Stimulated activated CD4-positive, alpha-beta T cell treated with anti-CD3 and anti-CD28 coated beads, TNF-alpha, amount 100 ng/mL, for 48 hours (primary cell): ENCODE data around the gene VAV2.
"Not testable (repeated sequence)": the region's sequence is repeated elsewhere in the genome, so short reads cannot be mapped to it uniquely, and the experiment has no call there.

Experiments used
- DNase-seq, 3 donors: peaks; one replicate each; pipeline ENCODE4 v3.0.0-alpha.2; 2020; ENCODE audit warnings: low read depth in 3 of 3

VAV2 gene

DNA sequence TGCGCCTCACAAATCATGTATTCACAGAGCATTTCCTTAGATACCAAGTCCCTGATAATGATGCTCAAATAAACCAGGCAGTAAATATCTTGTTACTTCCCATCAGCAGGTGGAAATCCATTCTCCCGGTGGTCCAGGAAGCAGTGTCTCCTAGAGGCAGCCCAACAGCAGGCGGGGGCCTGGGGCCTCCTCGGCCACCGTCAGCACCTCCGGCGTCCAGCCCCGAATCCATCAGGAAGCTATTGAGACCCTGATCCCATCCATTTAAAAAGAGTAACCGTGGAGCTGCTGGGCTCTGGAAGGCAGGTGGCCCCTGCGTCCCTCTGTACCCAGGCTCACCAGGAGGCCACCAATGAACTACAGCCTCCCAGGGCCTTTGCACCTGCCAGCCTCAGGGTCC, 54.0 kb downstream of the VAV2 start:
- no peak for DNase-seq

DNA sequence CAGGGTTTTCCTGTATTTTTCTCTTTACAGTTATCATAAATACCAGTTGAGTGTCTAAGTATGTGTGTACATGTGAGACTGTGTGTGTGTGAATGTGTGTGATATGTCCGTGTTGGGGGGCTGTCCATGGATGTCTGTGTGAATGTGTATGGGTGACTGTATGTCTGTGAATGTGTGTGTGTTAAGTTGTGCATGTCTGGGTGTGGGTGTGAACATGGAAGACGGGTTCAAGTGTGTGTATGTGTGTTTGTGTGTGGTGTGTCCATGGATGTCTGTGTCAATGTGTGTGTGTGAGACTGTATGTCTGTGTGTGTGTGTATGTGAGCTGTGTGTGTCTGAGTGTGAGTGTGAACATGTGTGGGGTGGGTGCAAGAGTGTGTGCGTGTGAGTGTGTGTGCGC, 55.0 kb downstream of the VAV2 start:
- DNase-seq, result no peak

DNA sequence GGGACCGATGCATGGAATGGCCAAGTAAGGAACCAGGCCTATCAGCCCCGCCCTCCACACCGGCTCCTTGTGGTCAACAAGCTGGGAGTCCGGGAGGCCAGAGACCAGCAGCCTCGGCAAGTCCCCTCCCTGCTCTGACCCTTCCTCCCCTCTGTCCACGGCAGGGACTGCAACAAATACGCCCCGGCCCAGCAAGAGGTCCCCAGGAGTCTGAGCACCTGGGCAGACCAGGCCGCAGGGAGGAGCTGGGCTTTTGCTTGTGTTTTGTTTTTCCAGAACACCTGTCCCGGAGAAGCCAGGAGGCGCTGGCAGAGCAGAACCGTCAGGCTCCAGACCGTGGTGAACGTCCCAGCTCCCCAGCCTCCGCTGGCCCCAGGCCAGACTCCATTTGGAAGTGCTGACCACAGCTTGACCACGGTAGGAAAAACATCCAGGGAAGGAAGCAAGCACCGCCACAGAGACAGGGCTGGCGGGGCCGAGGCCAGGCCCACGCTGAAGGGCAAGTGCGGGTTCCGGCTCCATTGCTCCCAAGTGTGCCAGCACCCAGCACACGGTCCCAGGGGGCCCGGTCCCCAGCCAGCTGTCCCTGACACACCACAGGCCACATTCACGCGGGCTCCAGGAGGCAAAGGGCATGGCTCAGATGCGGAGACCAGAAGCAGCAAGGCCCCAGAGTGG, 56.7 kb downstream of the VAV2 start:
- no peak for DNase-seq

DNA sequence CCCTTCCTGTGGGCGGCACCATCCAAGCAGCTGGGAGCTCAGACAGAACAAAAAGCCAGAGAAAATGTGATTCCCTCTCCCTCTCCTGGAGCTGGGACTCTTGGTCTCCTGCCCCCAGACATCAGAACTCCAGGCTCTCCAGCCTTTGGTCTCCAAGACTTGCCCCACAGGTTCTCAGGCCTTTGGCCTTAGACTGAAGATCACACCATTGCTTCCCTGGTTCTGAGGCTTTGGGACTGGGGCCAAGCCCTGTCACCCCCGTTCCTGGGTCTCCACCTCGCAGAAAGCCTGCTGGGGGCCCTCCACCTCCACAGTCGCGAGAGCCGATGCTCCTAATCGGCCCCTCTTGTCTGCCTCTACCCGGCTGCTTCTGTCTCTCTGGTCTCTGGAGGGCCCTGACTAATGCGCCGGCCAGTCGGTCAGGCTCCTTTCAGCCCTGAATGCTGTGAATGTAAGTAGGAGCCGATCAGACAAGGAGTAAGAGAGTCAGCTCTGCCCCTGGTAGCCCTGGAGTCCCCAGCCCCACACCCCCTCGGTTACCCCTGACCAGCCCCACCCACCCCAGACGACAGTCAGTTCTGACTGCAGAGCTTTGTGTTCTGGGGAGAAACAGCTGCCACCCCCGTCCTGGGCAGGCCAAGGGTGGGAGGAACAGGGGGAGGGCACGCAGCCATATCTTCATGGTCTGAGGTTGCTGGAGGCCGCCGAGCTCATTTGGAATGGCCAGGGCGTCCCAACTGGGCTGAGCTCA, 57.5 kb downstream of the VAV2 start:
- no peak for DNase-seq

DNA sequence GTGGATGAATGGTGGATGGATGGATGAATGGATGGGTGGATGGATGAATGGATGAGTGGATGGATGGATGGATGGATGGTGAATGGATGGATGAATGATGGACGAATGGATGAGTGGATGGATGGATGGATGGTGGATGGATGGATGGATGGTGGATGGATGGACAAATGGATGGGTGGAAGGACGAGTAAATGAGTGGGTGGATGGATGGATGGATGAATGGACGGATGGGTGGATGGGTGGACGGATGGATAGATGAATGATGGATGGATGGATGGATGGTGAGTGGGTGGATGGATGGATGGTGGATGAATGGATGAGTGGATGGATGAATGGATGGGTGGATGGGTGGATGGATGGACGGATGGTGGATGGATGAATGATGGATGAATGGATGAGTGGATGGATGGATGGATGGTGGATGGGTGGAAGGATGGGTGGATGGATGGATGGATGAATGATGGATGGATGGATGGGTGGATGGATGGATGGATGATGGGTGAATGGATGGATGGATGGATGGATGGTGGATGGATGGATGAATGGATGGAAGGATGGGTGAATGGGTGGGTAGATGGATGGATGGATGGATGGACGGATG, 58.6 kb downstream of the VAV2 start:
- no peak for DNase-seq

DNA sequence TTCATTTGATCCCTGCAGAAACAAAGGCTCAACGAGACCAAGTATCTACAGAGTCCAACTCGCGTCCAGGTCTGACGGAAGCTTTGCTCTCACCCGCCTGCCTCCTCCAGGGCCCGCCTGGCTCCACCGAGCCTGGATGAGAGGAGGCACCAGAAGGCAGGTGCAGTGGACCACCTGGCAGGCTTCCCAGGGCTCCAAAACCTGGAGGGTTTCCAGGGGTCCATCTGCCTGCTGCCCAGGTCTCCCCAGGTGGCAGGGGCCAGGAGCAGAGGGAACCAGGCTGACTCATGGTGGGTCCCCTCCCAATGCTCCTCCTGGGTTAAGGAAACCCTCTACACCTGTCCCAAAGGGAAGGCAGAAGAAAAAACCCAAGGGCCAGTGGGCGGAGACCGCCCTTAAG, 59.5 kb downstream of the VAV2 start:
- no peak for DNase-seq

DNA sequence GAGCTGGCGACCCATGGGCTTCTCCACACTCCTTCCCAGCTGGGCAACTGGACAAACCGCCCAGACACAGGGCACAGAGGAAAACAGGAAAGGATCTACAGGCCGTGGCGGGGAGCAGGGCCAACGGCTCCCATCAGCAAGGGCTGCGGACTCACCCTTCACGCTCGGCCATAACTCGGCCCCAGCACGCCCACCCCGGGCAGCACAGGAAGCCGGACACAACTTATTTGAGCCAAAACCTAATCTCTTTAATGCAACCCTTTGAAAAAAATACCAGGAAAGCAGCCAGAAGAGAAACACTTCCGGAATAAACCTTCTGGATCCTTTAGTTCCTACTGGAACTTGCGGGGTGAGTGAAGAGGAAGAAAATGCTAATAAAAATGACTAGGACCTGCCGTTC, 59.9 kb downstream of the VAV2 start:
- no peak for DNase-seq

DNA sequence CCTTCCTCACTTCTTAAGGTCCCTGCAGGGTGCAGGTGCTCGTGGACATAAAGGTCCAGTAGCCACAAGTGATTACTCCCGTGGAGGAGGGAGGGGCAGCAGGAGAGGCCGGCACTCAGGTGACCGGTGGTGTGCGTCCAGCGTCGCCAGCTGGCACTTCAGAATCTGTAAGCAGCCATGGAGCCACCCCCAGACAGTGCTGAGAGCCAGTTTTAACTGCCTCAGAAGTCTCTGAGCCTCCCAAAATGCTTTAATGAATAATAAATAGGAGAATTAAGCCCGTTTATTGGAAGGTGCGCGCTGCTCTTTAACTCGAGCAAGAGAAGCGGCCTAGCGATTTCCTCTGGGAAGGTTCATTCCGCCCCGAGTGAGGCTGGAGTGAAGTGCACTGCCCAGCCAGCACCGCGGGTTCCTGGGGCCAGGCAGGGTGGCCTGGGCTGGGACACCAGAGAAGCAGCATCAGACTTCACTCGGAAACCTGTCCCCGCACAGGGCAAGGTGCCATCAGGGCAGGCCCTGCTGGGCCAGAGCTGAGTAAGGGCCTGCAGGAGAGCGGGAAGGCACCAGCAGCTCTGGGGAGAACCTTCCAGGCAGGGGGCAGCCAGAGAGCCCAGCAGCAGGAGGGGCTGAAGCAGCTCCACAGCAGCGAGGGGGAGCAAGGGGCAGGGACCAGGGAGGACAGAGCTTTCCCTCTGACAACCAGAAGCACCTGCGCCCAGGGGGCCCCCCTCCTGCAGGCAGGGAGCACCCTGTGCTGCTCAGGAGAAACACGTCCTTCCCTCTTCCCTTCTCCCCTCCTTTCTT, 61.2 kb downstream of the VAV2 start:
- DNase-seq, result no peak

DNA sequence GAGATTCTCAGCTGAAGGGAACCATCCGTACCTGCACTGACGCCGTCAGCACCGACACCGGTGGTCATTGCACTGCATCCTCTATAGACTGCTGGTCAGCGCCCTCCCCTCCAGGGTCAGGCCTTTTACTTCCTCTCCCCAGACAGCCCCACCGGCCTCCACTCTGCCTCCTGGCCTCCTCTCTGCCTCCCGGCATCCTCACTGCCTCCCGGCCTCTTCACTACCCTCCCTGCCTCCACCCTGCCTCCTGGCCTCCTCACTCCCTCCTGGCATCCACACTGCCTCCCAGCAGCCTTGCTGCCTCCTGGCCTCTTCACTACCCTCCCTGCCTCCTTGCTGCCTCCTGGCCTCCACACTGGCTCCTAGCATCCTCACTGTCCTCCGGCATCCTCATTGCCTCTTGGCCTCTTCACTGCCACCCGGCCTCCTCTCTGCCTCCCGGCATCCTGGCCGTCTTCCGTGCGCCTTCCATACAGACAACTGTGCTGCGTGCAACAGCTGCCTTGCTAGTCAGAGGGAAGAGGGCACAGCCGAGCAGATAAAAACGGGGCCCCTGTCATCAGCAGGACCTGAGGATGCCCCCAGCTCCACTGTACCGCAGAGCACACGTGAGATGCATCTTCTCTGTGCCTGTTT, 62.0 kb downstream of the VAV2 start:
- no peak for DNase-seq

DNA sequence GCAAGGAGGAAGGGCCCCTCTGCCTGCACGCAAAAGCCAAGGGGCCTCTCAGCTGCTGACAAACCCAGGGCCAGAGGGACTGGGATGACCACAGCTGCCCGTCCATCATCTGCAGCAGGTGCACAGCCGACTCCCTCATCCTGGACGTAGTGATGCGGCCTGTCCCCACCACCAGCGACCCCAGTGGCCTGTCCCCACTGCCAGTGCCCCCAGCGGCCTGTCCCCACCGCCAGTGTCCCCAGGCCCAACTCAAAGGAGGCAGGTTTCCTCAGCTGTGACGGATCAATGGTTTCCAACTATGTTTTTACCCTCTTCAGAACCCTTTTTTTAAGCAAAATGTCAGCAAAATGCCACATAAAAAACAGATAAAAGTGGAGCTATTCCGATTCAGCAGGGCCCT, 62.5 kb downstream of the VAV2 start:
- no peak for DNase-seq

DNA sequence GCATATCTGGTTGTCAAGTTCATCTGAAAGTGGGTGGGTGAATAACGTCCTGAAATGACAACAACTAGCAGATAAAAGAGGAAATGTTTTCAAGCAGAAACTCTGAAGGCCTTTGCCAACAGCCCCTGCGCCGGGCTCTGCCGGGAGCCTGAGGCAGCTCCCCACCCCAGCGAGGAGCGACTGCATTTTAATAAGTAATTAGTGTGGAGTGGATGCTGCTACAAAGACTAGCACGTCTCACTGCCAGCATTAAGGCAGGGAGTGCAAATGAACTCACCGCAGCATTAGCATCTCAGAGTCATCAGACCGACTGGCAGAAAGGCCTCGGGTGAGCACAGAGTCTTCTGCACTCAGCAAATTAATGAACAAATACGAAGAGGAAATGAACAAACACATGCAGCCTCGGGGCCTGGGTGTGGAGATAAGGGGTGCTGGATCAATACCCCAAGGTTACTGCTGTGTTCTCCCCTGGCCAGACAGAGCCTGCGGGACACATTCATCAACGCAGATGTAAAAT, 63.8 kb downstream of the VAV2 start:
- DNase-seq, result no peak

DNA sequence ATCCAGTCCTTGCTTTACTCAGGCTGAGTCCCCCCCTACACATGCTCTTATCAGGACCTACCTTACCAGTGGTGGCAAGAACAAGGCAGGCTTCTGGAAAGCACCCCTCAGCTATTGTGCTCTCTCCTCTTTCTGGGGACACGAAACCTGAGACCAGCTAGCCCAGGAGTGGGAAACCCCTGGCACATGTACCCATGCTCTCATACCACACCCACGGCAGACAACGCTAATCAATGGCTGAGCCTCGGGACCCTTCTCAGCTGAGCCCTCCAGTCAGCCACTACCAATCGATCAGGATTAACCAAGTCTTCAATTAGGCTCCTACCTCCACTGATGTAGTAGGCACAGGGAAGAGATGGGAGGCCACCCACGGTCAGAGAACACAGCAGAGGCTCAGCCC, 65.1 kb downstream of the VAV2 start:
- DNase-seq, result no peak

DNA sequence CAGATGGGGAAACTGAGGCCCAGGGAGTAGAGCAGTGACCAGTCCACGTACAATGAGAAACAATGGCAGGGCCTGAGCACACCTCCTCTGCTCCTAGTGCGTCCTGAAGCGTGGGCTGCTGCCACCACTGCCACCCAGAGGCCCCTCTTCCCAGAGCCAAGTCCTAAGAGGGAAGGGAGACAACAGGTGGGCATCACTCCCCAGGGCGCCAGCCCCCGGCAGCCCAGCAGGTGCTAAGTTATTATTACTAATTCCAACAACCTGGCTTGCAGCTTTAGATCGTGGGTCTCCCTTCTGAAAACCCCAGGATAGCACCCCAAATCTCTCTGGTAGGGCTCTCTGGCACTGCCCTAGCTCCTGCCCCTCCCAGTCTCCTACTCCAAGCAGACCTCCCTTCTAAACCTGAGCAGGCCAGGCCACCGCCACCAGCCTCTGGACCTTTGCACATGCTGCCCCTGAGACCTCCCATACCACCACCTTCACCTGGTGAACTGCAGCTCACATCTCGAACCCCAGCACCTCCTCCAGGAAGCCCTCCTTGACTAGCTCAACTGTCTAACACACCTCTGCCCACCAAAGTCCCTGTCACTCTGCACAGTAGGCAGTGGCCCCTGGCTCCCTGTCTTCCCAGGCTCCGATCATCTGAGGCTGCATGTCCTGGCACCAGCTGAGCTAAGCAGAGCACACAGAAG, 65.8 kb downstream of the VAV2 start:
- no peak for DNase-seq

DNA sequence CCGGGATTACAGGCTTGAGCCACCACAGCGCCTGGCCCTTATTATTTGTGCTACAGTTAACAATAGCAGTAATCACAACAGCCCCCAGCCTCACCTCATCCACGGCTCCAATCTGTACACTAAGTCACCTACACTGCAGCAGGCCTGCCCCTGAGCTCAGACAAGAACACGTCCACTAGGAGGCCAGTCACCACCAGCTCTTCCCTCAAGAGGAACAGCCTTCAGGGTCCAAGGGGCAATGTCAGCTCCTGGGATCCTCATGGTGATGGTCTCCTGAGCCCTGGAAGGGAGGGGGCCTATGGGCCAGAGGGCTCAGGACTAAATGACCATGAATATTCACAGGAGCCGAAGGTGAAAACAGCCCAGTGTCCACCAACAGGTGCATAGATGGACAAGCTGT, 67.7 kb downstream of the VAV2 start:
- no peak for DNase-seq

DNA sequence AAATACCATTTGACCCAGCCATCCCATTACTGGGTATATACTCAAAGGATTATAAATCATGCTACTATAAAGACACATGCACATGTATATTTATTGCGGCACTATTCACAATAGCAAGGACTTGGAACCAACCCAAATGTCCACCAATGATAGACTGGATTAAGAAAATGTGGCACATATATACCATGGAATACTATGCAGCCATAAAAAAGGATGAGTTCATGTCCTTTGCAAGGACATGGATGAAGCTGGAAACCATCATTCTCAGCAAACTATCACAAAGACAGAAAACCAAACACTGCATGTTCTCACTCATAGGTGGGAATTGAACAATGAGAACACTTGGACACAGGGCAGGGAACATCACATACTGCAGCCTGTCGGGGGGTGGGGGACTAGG, 68.5 kb downstream of the VAV2 start:
- not testable (repeated sequence) for DNase-seq

DNA sequence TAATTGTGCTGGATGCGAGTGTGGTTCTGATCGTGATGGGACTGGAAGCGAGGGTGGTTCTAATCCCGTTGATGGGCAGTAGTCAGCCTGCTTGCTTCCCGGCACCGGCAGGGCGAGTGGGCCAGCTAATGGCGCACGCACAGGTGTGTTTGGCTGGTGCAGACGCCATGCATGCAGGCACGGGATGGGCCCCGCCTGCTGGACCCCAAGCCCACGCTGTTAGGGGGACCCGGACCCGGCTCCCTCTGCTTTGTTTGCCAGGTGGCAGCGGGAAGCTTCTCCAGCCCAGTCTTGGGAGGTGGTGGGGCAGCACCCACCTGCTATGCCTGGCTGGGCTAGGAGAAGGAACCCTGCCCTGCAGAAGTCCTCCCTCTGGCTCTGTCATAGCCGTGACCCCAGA, 70.3 kb downstream of the VAV2 start:
- no peak for DNase-seq

DNA sequence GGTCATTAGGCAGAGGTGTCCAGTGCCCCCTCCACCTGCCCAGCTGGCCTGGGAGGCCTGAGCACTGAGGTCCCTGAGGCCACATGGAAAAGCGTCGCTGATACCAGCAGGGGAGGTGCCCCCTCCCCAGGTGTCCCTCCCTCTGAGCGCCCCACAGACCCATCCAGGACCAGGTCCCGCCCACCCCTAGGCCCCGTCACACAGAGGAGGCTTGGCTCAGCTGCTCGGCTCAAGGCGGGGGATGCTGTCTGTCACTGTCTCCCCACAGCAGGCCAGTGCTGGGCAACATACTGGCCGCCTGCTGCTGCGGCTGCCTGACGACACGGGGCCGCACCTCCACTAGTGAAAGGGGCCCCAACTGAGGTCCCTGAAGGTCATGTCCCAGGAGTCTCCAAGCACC, 71.7 kb downstream of the VAV2 start:
- no peak for DNase-seq

DNA sequence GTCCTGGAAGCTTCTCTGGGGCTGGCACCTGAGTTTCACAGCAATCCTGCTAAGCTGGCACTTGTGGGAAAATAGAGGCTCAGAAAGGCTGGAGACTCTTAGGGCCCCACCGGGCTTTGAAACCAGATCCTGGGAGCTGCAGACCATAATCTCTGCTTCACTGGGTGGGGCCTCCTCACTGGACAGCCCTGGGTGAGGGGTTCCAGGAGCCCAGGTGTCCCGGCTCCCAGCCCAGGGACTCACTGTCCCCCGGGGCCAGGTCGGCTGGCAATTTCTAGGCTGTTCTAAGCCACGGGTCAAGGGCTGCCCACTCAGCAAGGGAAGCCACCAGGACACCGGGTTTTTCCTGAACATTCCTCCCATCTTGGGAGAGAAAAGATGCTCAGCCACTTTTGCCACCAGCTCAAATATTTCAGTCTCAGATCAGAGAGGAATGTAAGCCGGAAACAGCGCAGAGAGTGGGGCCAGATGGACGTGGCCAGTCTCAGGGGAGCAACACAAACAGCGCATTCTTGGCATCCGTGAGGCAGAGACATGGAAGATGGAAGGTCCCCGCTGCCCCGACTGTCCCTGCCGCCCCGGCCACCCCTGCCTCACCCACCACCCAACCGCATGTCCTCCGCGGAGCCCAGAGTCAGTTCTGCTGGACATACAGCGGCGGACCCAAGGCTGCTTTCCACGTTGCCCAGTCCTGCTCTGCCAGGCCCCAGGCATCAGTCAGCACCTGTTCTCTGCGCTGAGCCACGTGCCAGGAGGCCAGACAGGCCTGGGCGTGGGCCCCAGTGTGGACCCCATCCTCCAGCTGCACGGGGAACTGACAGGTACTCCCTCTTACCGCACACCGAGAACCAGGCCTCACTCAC, 72.6 kb downstream of the VAV2 start:
- no peak for DNase-seq

DNA sequence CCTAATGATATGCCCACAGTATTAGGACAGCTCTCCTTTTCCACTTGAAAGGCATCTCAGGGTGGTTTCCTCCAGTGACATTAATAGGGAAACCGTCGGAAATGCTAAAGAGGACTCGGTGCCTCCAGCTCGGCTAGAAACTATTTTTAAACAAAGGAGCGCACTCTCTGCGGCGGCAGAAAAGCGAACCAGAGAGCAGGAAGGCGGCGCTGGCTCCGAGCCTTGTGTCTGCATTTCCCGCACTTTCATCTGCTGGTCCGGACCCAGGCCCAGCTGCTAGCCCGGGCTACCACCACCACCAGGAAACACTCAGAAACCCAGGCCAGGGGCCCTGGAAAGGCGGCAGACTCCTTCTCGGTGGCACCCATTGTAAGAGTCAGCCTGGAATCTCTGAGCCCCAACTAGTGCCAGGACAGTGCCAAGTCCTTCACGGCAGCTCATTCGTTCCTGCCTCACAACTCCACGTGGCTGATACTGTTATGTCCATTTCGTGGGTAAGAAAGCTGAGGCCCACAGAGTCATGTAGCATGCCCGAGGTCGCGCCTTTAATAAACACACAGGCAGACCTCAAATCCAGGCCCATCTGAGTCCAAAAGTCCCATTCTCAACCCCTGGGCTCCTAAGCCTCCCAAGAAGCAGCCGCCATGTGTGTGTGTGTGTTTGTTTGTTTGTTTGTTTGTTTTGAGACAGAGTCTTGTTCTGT, 73.9 kb downstream of the VAV2 start:
- no peak for DNase-seq

DNA sequence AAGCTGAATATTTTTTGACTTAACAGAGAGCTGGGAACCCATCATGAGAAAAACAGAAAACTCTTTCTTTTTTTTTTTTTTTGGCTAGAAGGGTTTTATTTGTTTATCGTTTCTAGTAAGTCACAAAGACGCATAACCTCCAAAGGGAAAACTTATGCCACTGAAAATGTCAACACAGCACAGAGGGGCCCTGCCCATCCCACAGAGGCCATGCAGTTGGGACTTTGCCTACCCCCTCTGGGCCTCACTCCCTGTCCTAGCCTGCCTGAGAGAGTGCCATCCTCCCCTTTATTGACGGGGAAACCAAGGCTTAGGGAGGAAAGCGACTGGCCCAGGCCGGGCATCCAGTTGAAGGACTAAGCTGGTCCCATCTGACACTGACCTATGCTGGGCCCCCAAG, 74.7 kb downstream of the VAV2 start:
- DNase-seq, result no peak
